Stimulated activated CD4-positive, alpha-beta T cell treated with anti-CD3 and anti-CD28 coated beads, TNF-alpha, amount 100 ng/mL, for 48 hours (primary cell): ENCODE results near the gene DNAH17.

ENCODE experiments used
- DNase-seq, 3 donors: peaks; one replicate each; pipeline ENCODE4 v3.0.0-alpha.2; 2020; ENCODE audit warnings: low read depth in 3 of 3

The DNAH17 gene

GRCh38 chr17:78572239-78573205 lies 4.7 kb downstream of the DNAH17 start:
- DNase-seq = no peak

GRCh38 chr17:78571329-78571728 lies 5.9 kb downstream of the DNAH17 start:
- DNase-seq = no peak

GRCh38 chr17:78568494-78569115 lies 8.6 kb downstream of the DNAH17 start:
- no peak for DNase-seq

- DNase-seq = no peak
Observed at GRCh38 chr17:78567991-78568390, 9.2 kb downstream of the DNAH17 start.

- DNase-seq = no peak
Observed at GRCh38 chr17:78566947-78567346, 10.2 kb downstream of the DNAH17 start.

- DNase-seq = no peak
Observed at GRCh38 chr17:78563189-78564145, 13.7 kb downstream of the DNAH17 start.

- no peak for DNase-seq
Observed at GRCh38 chr17:78562734-78563133, 14.5 kb downstream of the DNAH17 start.

- no peak for DNase-seq
Observed at GRCh38 chr17:78561166-78561565, 16.0 kb downstream of the DNAH17 start.

- no peak for DNase-seq
Observed at GRCh38 chr17:78560731-78561130, 16.5 kb downstream of the DNAH17 start.

GRCh38 chr17:78559749-78560368 lies 17.3 kb downstream of the DNAH17 start:
- no peak for DNase-seq

- no peak for DNase-seq
Observed at GRCh38 chr17:78558989-78559388, 18.2 kb downstream of the DNAH17 start.

- no peak for DNase-seq
Observed at GRCh38 chr17:78558181-78558850, 18.9 kb downstream of the DNAH17 start.

GRCh38 chr17:78557598-78558039 lies 19.6 kb downstream of the DNAH17 start:
- no peak for DNase-seq

- DNase-seq = no peak
Observed at GRCh38 chr17:78556812-78557211, 20.4 kb downstream of the DNAH17 start.

GRCh38 chr17:78555746-78556401 lies 21.3 kb downstream of the DNAH17 start:
- no peak for DNase-seq

GRCh38 chr17:78550464-78550863 lies 26.7 kb downstream of the DNAH17 start:
- no peak for DNase-seq

GRCh38 chr17:78548725-78549124 lies 28.5 kb downstream of the DNAH17 start:
- DNase-seq = no peak

GRCh38 chr17:78547035-78547434 lies 30.2 kb downstream of the DNAH17 start:
- no peak for DNase-seq

- DNase-seq = no peak
Observed at GRCh38 chr17:78546476-78546875, 30.7 kb downstream of the DNAH17 start.
